Endodermal cell (in vitro differentiated cells): ENCODE results near the gene ARHGAP36. TPM values are rescaled to one million over a fixed set of nuclear protein-coding genes. Genes with fewer than 3 reads are reported as not detected.
A peak's percentile ranks its signal among the peaks of the same experiment; 100 is the strongest.

ENCODE experiments used
- DNase-seq: peaks from one replicate; pipeline ENCODE4 v3.0.0-alpha.2; 2017
- H3K27ac ChIP-seq: 2 replicates; pipeline ENCODE4 v1.5.1; 2013; ENCODE audit warnings: mild to moderate bottlenecking, low read depth, low read length, moderate library complexity
- H3K27me3 ChIP-seq: 2 replicates; pipeline ENCODE4 v1.6.1; 2013; ENCODE audit warnings: mild to moderate bottlenecking, low read length, moderate library complexity; ENCODE audit not compliant: insufficient read depth, control insufficient read depth, poor library complexity, severe bottlenecking
- H3K36me3 ChIP-seq: 2 replicates; pipeline ENCODE4 v1.7.0; 2013; ENCODE audit warnings: mild to moderate bottlenecking, low read length, moderate library complexity; ENCODE audit not compliant: control insufficient read depth, insufficient read depth
- H3K4me1 ChIP-seq: one replicate; pipeline ENCODE4 v1.7.0; 2013; ENCODE audit warnings: low read length; ENCODE audit not compliant: control insufficient read depth, insufficient read depth
- H3K4me3 ChIP-seq: 2 replicates; pipeline ENCODE4 v1.5.1; 2013; ENCODE audit warnings: mild to moderate bottlenecking, low read length, moderate library complexity
- H3K9ac ChIP-seq: 2 replicates; pipeline ENCODE4 v1.6.1; 2013; ENCODE audit warnings: mild to moderate bottlenecking, low read length, moderate library complexity; ENCODE audit not compliant: poor library complexity, severe bottlenecking; ENCODE audit errors: extremely low read depth
- H3K9me3 ChIP-seq: 2 replicates; pipeline ENCODE4 v1.6.1; 2013; ENCODE audit warnings: mild to moderate bottlenecking, low read length, moderate library complexity; ENCODE audit not compliant: control insufficient read depth
- H3K27ac Mint-ChIP-seq: 2 replicates; pipeline ENCODE4 v1.8.0; 2020; ENCODE audit warnings: mixed read lengths
- H3K27me3 Mint-ChIP-seq: 2 replicates; pipeline ENCODE4 v1.8.0; 2021; ENCODE audit warnings: mild to moderate bottlenecking, mixed read lengths; ENCODE audit not compliant: insufficient read depth
- H3K36me3 Mint-ChIP-seq: 2 replicates; pipeline ENCODE4 v1.8.0; 2020; ENCODE audit warnings: low read depth, mixed read lengths
- H3K4me1 Mint-ChIP-seq: 2 replicates; pipeline ENCODE4 v1.8.0; 2020; ENCODE audit warnings: mixed read lengths
- H3K4me3 Mint-ChIP-seq: 2 replicates; pipeline ENCODE4 v1.8.0; 2020; ENCODE audit warnings: mild to moderate bottlenecking, moderate library complexity, mixed read lengths
- H3K9me3 Mint-ChIP-seq: 2 replicates; pipeline ENCODE4 v1.8.0; 2020; ENCODE audit warnings: mild to moderate bottlenecking, mixed read lengths
- CTCF ChIP-seq: fragments of 200-600 bp; sonication (generic); conservative IDR thresholded peaks from 2 replicates; pipeline ENCODE4 v1.5.0; 2021; ENCODE audit warnings: antibody characterized with exemption, mild to moderate bottlenecking
- WGBS, 2 experiments: methylation state at CpG; one replicate each; pipeline versions ENCODE4 v1.1.5 to v1.1.7; 2013; ENCODE audit warnings: missing lambda C conversion rate in 2 of 2, mixed read lengths in 1 of 2; ENCODE audit not compliant: insufficient coverage in 1 of 2, insufficient read length in 1 of 2; 5-methylcytosine and 5-hydroxymethylcytosine counted together
- total RNA-seq, 2 donors: library from RNA; stranded (reverse); fragmentation: NEBNext Ultra II Directional in 1 of 2; extraction: Animal tissue kit (Norgen Biotek cat#: 25700) in 1 of 2; gene quantifications; 2 replicates in 1 of 2; 3 replicates in 1 of 2; pipeline ENCODE4 v1.2.1, GENCODE V29; 2021

Gene ARHGAP36
- total RNA-seq, 2 donors from 2014 or later = 0.24 TPM; not detected in 1

GRCh38 chrX:131067216-131067615, 9.1 kb downstream of the ARHGAP36 start:
- no peaks in the 10 kb centered on the region for H3K36me3 Mint-ChIP-seq
- H3K27me3 ChIP-seq = peaks cover 43% of the 10 kb centered on the region

GRCh38 chrX:131067846-131068745, 9.9 kb downstream of the ARHGAP36 start:
- no peak for TF ChIP-seq CTCF
- Histone ChIP-seq H3K27me3 (peaks cover 52% of the 10 kb centered on the region), H3K9ac (no peak overlapping the region), H3K27ac (no peak overlapping the region), H3K4me1 (no peaks in the 10 kb centered on the region), H3K9me3 (no peaks in the 10 kb centered on the region), H3K4me3 (peak overlapping the region; percentile 78), H3K36me3 (no peaks in the 10 kb centered on the region)
- Mint-ChIP-seq H3K27ac (no peak overlapping the region), H3K4me3 (no peak overlapping the region), H3K4me1 (peaks cover 11% of the 10 kb centered on the region), H3K36me3 (no peaks in the 10 kb centered on the region), H3K27me3 (peaks cover 4% of the 10 kb centered on the region), H3K9me3 (no peaks in the 10 kb centered on the region)
- peak; percentile 80 for DNase-seq
- WGBS, 2 experiments = 1% methylated on average over 22 of the region's 41 CpGs; no CpG with 5 or more reads in 1 of the 2 experiments

More at GRCh38 chrX:131067216-131067615, 9.1 kb downstream of the ARHGAP36 start:
- no peak overlapping the region for H3K27ac ChIP-seq
- H3K9me3 ChIP-seq = no peaks in the 10 kb centered on the region
- no peak for TF ChIP-seq CTCF
- Mint-ChIP-seq H3K27me3 (peaks cover 4% of the 10 kb centered on the region), H3K4me3 (no peak overlapping the region), H3K9me3 (no peaks in the 10 kb centered on the region), H3K4me1 (peaks cover 9% of the 10 kb centered on the region), H3K27ac (no peak overlapping the region)
- H3K9ac ChIP-seq = no peak overlapping the region
- peak; percentile 89 for DNase-seq
- 0 to 1% methylated on average over 4 to 19 of the region's 19 CpGs for WGBS, 2 experiments
- H3K36me3 ChIP-seq = no peaks in the 10 kb centered on the region
- no peaks in the 10 kb centered on the region for H3K4me1 ChIP-seq
- peak overlapping the region; percentile 78 for H3K4me3 ChIP-seq

- H3K27me3 Mint-ChIP-seq = no peaks in the 10 kb centered on the region
- no peaks in the 10 kb centered on the region for H3K9me3 ChIP-seq
- H3K4me1 Mint-ChIP-seq = peaks cover 15% of the 10 kb centered on the region
- TF ChIP-seq CTCF = peak; percentile 95
- H3K27ac Mint-ChIP-seq = no peak overlapping the region
- no peak overlapping the region for H3K4me3 Mint-ChIP-seq
- no peak overlapping the region for H3K4me3 ChIP-seq
- DNase-seq = peak; percentile 93
- no peaks in the 10 kb centered on the region for H3K36me3 Mint-ChIP-seq
- H3K27me3 ChIP-seq = peaks cover 62% of the 10 kb centered on the region
- no peak overlapping the region for H3K9ac ChIP-seq
- H3K36me3 ChIP-seq = no peaks in the 10 kb centered on the region
- H3K4me1 ChIP-seq = no peaks in the 10 kb centered on the region
- no peaks in the 10 kb centered on the region for H3K9me3 Mint-ChIP-seq
- WGBS, 2 experiments = 13% methylated on average over 25 of the region's 26 CpGs; no CpG with 5 or more reads in 1 of the 2 experiments
- H3K27ac ChIP-seq = no peak overlapping the region
Measured at GRCh38 chrX:131068945-131069719, 11.0 kb downstream of the ARHGAP36 start.
